ENCODE results near the gene JAK1.

DNA sequence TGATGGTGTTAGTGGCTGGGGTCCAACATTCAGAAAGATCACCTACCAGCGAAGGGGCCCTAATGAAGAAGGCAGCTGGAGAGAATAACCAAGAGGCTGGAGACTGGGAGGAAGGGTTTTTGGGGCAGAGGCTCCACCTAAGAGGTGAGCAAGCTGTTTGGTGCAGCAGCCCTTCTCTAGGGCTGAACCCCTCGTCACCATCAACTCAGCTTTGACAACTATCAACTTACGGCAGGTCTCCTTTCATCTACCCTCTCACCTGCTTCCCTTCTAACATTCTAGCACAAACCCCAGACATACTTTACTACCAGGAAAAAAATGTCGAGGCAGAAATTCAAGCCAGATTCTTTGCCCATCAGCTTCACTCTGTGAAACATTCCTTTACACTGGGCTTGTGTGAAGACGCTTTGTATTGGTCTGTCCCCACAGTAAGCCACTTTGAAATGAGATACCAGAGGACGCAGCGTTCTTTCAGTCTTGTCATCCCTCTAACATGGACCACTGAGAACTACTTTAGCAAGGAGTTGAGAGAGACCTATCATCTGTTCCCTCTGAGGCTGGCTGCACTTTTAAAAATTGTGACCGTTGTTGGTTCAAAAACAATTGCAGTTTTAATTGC lies 136.8 kb downstream of the JAK1 start:
- TF ChIP-seq, protein P1, sequence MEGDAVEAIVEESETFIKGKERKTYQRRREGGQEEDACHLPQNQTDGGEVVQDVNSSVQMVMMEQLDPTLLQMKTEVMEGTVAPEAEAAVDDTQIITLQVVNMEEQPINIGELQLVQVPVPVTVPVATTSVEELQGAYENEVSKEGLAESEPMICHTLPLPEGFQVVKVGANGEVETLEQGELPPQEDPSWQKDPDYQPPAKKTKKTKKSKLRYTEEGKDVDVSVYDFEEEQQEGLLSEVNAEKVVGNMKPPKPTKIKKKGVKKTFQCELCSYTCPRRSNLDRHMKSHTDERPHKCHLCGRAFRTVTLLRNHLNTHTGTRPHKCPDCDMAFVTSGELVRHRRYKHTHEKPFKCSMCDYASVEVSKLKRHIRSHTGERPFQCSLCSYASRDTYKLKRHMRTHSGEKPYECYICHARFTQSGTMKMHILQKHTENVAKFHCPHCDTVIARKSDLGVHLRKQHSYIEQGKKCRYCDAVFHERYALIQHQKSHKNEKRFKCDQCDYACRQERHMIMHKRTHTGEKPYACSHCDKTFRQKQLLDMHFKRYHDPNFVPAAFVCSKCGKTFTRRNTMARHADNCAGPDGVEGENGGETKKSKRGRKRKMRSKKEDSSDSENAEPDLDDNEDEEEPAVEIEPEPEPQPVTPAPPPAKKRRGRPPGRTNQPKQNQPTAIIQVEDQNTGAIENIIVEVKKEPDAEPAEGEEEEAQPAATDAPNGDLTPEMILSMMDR (IDR thresholded peaks at IDR 0.05): no peak
- no peak for TF ChIP-seq POLR2A (IDR thresholded peaks at IDR 0.05)
